Uterus (tissue), 2 donors: ENCODE results near the gene ARHGEF17.

ENCODE experiments used
- CTCF ChIP-seq, 4 experiments: fragments of 200-600 bp in 2 of 4; fragments of 450-650 bp in 2 of 4; sonication (generic) in 2 of 4; IDR thresholded peaks; one replicate each; pipeline ENCODE4 v1.5.1; 2016 to 2019; ENCODE audit warnings: antibody characterized with exemption in 4 of 4, mild to moderate bottlenecking in 2 of 4, moderate library complexity in 1 of 4
- POLR2A ChIP-seq, 2 donors: fragments of 450-650 bp; IDR thresholded peaks; one replicate each; pipeline ENCODE4 v1.6.1; 2016; ENCODE audit warnings: antibody characterized with exemption in 2 of 2, mild to moderate bottlenecking in 1 of 2, moderate library complexity in 1 of 2

GRCh38 chr11:73405146-73405510, 97.1 kb downstream of the ARHGEF17 start:
- TF ChIP-seq CTCF (IDR thresholded peaks at IDR 0.05) = no peak
- TF ChIP-seq POLR2A (IDR thresholded peaks at IDR 0.05) = no peak
